Liver (tissue), 3 donors: ENCODE data around the gene FASTK.

ENCODE experiments used
- ATF3 ChIP-seq: IDR thresholded peaks from 2 replicates; pipeline ENCODE4 v1.6.1; 2016; ENCODE audit warnings: antibody characterized with exemption
- CTCF ChIP-seq: fragments of 150-350 bp; IDR thresholded peaks from 2 replicates; pipeline ENCODE4 v1.5.1; 2017; ENCODE audit warnings: improper control_type of control experiment, low read depth, low read length; ENCODE audit not compliant: missing input control
- GABPA ChIP-seq, 2 donors: IDR thresholded peaks in 1 of 2; conservative IDR thresholded peaks in 1 of 2; 2 replicates each; pipeline ENCODE4 v1.6.1; 2016; ENCODE audit warnings: antibody characterized with exemption in 2 of 2, mild to moderate bottlenecking in 1 of 2, moderate library complexity in 1 of 2
- HNF4A ChIP-seq, 2 donors: conservative IDR thresholded peaks; 2 replicates each; pipeline ENCODE4 v1.6.1; 2016; ENCODE audit warnings: antibody characterized with exemption in 2 of 2, mild to moderate bottlenecking in 2 of 2
- JUND ChIP-seq, 2 donors: IDR thresholded peaks; 2 replicates each; pipeline ENCODE4 v1.6.1; 2016; ENCODE audit warnings: antibody characterized with exemption in 2 of 2
- MAX ChIP-seq: IDR thresholded peaks from 2 replicates; pipeline ENCODE4 v1.6.1; 2016; ENCODE audit warnings: antibody characterized with exemption
- RAD21 ChIP-seq, 2 donors: IDR thresholded peaks; 2 replicates each; pipeline ENCODE4 v1.6.1; 2016; ENCODE audit warnings: antibody characterized with exemption in 2 of 2, mild to moderate bottlenecking in 2 of 2
- RXRA ChIP-seq, 2 donors: IDR thresholded peaks; 2 replicates each; pipeline ENCODE4 v1.6.1; 2017 to 2018; ENCODE audit warnings: antibody characterized with exemption in 2 of 2, mild to moderate bottlenecking in 1 of 2
- SP1 ChIP-seq: IDR thresholded peaks from 2 replicates; pipeline ENCODE4 v1.6.1; 2018; ENCODE audit warnings: antibody characterized with exemption, mild to moderate bottlenecking
- TAF1 ChIP-seq: conservative IDR thresholded peaks from 2 replicates; pipeline ENCODE4 v1.6.1; 2016; ENCODE audit warnings: antibody characterized with exemption, mild to moderate bottlenecking
- YY1 ChIP-seq: IDR thresholded peaks from 2 replicates; pipeline ENCODE4 v1.6.1; 2016; ENCODE audit warnings: antibody characterized with exemption, mild to moderate bottlenecking
- TF ChIP-seq, protein P1 (sequence below): IDR thresholded peaks from 2 replicates; pipeline ENCODE4 v1.6.1; 2016; ENCODE audit warnings: antibody characterized with exemption, mild to moderate bottlenecking
- donor health status: healthy.
- donor health status: healthy.

DNA sequence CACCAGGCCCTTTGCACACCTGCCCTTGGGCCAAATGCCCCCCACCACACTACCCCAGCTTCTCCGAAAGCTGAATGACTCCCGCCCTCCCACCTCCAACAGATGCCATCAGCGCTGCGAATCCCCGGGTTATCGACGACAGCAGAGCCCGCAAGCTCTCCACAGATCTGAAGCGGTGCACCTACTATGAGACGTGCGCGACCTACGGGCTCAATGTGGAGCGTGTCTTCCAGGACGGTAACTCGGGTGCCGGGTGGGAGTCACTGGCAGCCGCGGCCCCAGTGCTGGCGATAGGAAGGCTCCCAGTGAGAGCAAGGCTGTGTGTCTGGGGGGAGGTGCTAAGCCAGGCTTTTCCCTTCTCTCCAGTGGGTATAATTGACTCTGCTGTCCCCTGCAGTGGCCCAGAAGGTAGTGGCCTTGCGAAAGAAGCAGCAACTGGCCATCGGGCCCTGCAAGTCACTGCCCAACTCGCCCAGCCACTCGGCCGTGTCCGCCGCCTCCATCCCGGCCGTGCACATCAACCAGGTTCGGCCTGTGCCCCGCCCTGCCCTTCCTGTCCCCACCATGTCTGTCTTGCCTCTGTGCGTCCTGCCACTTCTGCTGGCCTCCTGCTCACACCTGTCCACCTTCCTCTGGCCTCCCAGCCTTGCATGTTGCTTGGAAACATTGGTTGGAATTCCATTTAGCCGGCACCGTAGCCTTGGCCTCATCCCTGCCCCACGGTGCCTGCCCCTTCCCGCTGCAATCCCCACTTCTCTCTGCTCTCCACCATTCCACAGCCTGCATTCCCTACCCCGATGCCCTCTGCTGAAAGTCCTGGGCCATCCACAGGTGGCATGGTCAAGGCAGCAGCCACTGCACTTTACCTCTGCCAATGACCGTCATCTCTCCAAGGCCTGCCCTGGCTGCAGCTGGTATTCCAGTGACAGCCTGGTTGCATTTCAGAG is 37.8 kb upstream of the FASTK start:
- TF ChIP-seq SP1: no peak
- no peak for TF ChIP-seq ATF3
- TF ChIP-seq CTCF: no peak
- TF ChIP-seq MAX: no peak
- TF ChIP-seq RXRA (IDR thresholded peaks at IDR 0.05): no peak
- no peak for TF ChIP-seq TAF1
- TF ChIP-seq, protein P1, sequence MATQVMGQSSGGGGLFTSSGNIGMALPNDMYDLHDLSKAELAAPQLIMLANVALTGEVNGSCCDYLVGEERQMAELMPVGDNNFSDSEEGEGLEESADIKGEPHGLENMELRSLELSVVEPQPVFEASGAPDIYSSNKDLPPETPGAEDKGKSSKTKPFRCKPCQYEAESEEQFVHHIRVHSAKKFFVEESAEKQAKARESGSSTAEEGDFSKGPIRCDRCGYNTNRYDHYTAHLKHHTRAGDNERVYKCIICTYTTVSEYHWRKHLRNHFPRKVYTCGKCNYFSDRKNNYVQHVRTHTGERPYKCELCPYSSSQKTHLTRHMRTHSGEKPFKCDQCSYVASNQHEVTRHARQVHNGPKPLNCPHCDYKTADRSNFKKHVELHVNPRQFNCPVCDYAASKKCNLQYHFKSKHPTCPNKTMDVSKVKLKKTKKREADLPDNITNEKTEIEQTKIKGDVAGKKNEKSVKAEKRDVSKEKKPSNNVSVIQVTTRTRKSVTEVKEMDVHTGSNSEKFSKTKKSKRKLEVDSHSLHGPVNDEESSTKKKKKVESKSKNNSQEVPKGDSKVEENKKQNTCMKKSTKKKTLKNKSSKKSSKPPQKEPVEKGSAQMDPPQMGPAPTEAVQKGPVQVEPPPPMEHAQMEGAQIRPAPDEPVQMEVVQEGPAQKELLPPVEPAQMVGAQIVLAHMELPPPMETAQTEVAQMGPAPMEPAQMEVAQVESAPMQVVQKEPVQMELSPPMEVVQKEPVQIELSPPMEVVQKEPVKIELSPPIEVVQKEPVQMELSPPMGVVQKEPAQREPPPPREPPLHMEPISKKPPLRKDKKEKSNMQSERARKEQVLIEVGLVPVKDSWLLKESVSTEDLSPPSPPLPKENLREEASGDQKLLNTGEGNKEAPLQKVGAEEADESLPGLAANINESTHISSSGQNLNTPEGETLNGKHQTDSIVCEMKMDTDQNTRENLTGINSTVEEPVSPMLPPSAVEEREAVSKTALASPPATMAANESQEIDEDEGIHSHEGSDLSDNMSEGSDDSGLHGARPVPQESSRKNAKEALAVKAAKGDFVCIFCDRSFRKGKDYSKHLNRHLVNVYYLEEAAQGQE: no peak
- no peak for TF ChIP-seq RAD21 (IDR thresholded peaks at IDR 0.05)
- no peak for TF ChIP-seq JUND (IDR thresholded peaks at IDR 0.05)
- no peak for TF ChIP-seq GABPA (IDR thresholded peaks at IDR 0.05 in 1 of 2, conservative IDR thresholded peaks at IDR 0.05 in 1 of 2)
- TF ChIP-seq YY1: no peak
- TF ChIP-seq HNF4A (conservative IDR thresholded peaks at IDR 0.05): no peak
